ENCODE data around the gene CRACR2B.

CRACR2B gene

GRCh38 chr11:870127-870413, 42.4 kb downstream of the CRACR2B start:
- no peak for TF ChIP-seq POLR2AphosphoS5 (IDR thresholded peaks at IDR 0.05; ENCODE audit: low read depth, low read length)
- TF ChIP-seq REST (IDR thresholded peaks at IDR 0.05; ENCODE audit: insufficient read depth in 1 of 2, low read depth in 2 of 2, low read length in 2 of 2) = no peak
- TF ChIP-seq FOXP2 (optimal IDR thresholded peaks at IDR 0.05; ENCODE audit: borderline replicate concordance, extremely low read depth, extremely low read length, insufficient read depth) = no peak
- TF ChIP-seq SIN3A (IDR thresholded peaks at IDR 0.05; ENCODE audit: borderline replicate concordance, insufficient read depth, low read length) = no peak
- no peak for TF ChIP-seq TAF1 (IDR thresholded peaks at IDR 0.05; ENCODE audit: borderline replicate concordance, insufficient read depth, low read length)

- TF ChIP-seq FOXP2 (optimal IDR thresholded peaks at IDR 0.05; ENCODE audit: borderline replicate concordance, extremely low read depth, extremely low read length, insufficient read depth) (no peak), REST (IDR thresholded peaks at IDR 0.05; ENCODE audit: insufficient read depth in 1 of 2, low read depth in 2 of 2, low read length in 2 of 2) (no peak), SIN3A (IDR thresholded peaks at IDR 0.05; ENCODE audit: borderline replicate concordance, insufficient read depth, low read length) (no peak)
Measured at GRCh38 chr11:870418-870817, 42.7 kb downstream of the CRACR2B start.

- TF ChIP-seq FOXP2 (optimal IDR thresholded peaks at IDR 0.05; ENCODE audit: borderline replicate concordance, extremely low read depth, extremely low read length, insufficient read depth) = no peak
Measured at GRCh38 chr11:871472-871871, 43.8 kb downstream of the CRACR2B start.

GRCh38 chr11:872799-873198, 45.1 kb downstream of the CRACR2B start:
- TF ChIP-seq FOXP2 (optimal IDR thresholded peaks at IDR 0.05; ENCODE audit: borderline replicate concordance, extremely low read depth, extremely low read length, insufficient read depth) (no peak), POLR2AphosphoS5 (IDR thresholded peaks at IDR 0.05; ENCODE audit: low read depth, low read length) (no peak), REST (IDR thresholded peaks at IDR 0.05; ENCODE audit: insufficient read depth in 1 of 2, low read depth in 2 of 2, low read length in 2 of 2) (no peak), SIN3A (IDR thresholded peaks at IDR 0.05; ENCODE audit: borderline replicate concordance, insufficient read depth, low read length) (no peak), TAF1 (IDR thresholded peaks at IDR 0.05; ENCODE audit: borderline replicate concordance, insufficient read depth, low read length) (no peak)

GRCh38 chr11:873706-874105, 46.0 kb downstream of the CRACR2B start:
- TF ChIP-seq FOXP2 (optimal IDR thresholded peaks at IDR 0.05; ENCODE audit: borderline replicate concordance, extremely low read depth, extremely low read length, insufficient read depth) (no peak), REST (IDR thresholded peaks at IDR 0.05; ENCODE audit: insufficient read depth in 1 of 2, low read depth in 2 of 2, low read length in 2 of 2) (no peak), TAF1 (IDR thresholded peaks at IDR 0.05; ENCODE audit: borderline replicate concordance, insufficient read depth, low read length) (no peak), POLR2AphosphoS5 (IDR thresholded peaks at IDR 0.05; ENCODE audit: low read depth, low read length) (no peak), SIN3A (IDR thresholded peaks at IDR 0.05; ENCODE audit: borderline replicate concordance, insufficient read depth, low read length) (no peak)

Data from PFSK-1 (cell line).